Measurements from ENCODE around the gene CCNT2.
A peak's percentile ranks its signal among the peaks of the same experiment; 100 is the strongest.

The CCNT2 gene

DNA sequence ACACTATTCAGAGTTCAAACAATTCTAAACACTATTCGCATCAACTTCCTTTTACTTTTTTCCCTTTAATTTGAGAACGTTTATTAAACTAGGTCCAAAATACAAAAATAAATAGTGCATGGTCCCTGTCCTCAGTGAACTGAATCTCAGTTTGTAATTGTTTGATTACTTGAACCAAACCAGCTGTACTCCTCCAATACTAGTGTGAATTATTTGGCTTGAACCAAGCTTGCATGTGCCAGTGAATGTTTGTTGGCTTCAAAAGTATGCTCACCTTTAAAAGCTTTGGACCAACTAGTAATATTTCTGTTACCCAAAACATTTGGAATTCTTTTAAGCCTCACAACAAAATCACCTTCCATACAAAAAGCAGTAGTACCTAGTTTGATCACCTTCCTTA, 15.5 kb downstream of the CCNT2 start:
- H3K4me3 ChIP-seq (ENCODE audit: low read depth, low read length) = peak overlapping the region; percentile 5

DNA sequence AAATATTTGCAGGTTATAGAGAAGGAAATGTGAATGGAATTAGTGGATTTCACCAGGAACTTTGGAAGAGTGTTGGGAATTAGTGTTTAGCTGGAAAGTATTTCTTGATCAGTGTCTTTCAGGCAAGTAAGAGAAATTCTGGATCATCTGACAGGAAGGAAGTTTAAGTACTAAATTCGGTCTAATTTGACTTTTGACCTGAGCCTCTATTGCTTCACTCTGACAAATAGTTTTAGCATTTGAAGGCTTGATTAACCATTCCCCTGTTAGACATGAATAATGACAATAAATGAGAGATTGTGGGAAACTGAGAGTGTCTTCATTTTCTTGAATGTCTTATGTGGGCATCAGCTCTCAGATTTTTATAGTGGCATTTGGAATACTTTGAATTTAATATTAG, 16.0 kb downstream of the CCNT2 start:
- H2AFZ ChIP-seq = no peak overlapping the region
- no peak for TF ChIP-seq CTCF (IDR thresholded peaks at IDR 0.05)
- peaks cover 19% of the 10 kb centered on the region for H3K4me1 ChIP-seq
- H3K9me3 ChIP-seq (ENCODE audit: control insufficient read depth, low read length) = no peaks in the 10 kb centered on the region
- no peaks in the 10 kb centered on the region for H3K36me3 ChIP-seq (ENCODE audit: control insufficient read depth, insufficient read depth, low read length)
- no peaks in the 10 kb centered on the region for H3K27me3 ChIP-seq (ENCODE audit: control insufficient read depth, insufficient read depth, low read length)
- H3K4me2 ChIP-seq (ENCODE audit: low read length) = peak overlapping the region; percentile 16
- peaks cover 21% of the 10 kb centered on the region for H3K79me2 ChIP-seq
- H3K27ac ChIP-seq = no peak overlapping the region
- H3K9ac ChIP-seq = no peak overlapping the region
- H3K4me3 ChIP-seq (ENCODE audit: low read depth, low read length) = peak overlapping the region; percentile 5

More for the DNA sequence above, 15.5 kb downstream of the CCNT2 start:
- TF ChIP-seq CTCF (IDR thresholded peaks at IDR 0.05) = no peak
- no peak overlapping the region for H3K9ac ChIP-seq
- no peak overlapping the region for H2AFZ ChIP-seq
- H3K27me3 ChIP-seq (ENCODE audit: control insufficient read depth, insufficient read depth, low read length) = no peaks in the 10 kb centered on the region
- peak overlapping the region; percentile 16 for H3K4me2 ChIP-seq (ENCODE audit: low read length)
- H3K79me2 ChIP-seq = peaks cover 26% of the 10 kb centered on the region
- H3K4me1 ChIP-seq = peaks cover 19% of the 10 kb centered on the region
- H3K27ac ChIP-seq = no peak overlapping the region
- H3K9me3 ChIP-seq (ENCODE audit: control insufficient read depth, low read length) = no peaks in the 10 kb centered on the region
- no peaks in the 10 kb centered on the region for H3K36me3 ChIP-seq (ENCODE audit: control insufficient read depth, insufficient read depth, low read length)

- Histone ChIP-seq H3K4me2 (ENCODE audit: low read length) (peak overlapping the region; percentile 58), H3K27ac (peak overlapping the region; percentile 37), H3K4me1 (peaks cover 19% of the 10 kb centered on the region), H3K9me3 (ENCODE audit: control insufficient read depth, low read length) (no peaks in the 10 kb centered on the region), H2AFZ (no peak overlapping the region), H3K36me3 (ENCODE audit: control insufficient read depth, insufficient read depth, low read length) (no peaks in the 10 kb centered on the region), H3K79me2 (peaks cover 6% of the 10 kb centered on the region), H3K27me3 (ENCODE audit: control insufficient read depth, insufficient read depth, low read length) (no peaks in the 10 kb centered on the region), H3K9ac (no peak overlapping the region), H3K4me3 (ENCODE audit: low read depth, low read length) (peak overlapping the region; percentile 30)
- no peak for TF ChIP-seq CTCF (IDR thresholded peaks at IDR 0.05)
These were observed 18.1 kb downstream of the CCNT2 start for GRCh38 chr2:134936691-134937090.

DNA sequence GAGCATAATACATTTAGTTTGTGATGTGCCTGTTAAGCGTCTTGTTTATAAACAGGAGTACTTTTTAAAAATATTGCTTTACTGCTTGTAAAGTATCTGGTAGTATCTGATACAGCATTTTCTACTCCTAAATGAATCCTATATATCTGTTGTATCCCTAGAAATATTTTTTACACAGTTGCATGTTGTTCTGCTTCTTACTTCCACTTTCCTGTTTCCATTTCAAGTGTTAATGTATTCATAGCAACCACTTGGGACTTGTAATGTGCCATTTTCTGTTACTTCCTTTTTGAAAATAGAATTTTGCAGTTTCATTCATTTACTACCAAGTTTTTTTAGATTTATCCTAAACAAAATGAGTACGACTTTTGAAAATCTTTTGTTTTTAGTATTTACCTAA, 24.9 kb downstream of the CCNT2 start:
- TF ChIP-seq CTCF (IDR thresholded peaks at IDR 0.05) = no peak
- peaks cover 17% of the 10 kb centered on the region for H3K79me2 ChIP-seq
- no peaks in the 10 kb centered on the region for H3K9me3 ChIP-seq (ENCODE audit: control insufficient read depth, low read length)
- H3K4me3 ChIP-seq (ENCODE audit: low read depth, low read length) = no peak overlapping the region
- H3K4me2 ChIP-seq (ENCODE audit: low read length) = no peak overlapping the region
- H3K27ac ChIP-seq = no peak overlapping the region
- H3K27me3 ChIP-seq (ENCODE audit: control insufficient read depth, insufficient read depth, low read length) = no peaks in the 10 kb centered on the region
- H3K36me3 ChIP-seq (ENCODE audit: control insufficient read depth, insufficient read depth, low read length) = no peaks in the 10 kb centered on the region
- peaks cover 10% of the 10 kb centered on the region for H3K4me1 ChIP-seq
- H3K9ac ChIP-seq = no peak overlapping the region
- no peak overlapping the region for H2AFZ ChIP-seq

DNA sequence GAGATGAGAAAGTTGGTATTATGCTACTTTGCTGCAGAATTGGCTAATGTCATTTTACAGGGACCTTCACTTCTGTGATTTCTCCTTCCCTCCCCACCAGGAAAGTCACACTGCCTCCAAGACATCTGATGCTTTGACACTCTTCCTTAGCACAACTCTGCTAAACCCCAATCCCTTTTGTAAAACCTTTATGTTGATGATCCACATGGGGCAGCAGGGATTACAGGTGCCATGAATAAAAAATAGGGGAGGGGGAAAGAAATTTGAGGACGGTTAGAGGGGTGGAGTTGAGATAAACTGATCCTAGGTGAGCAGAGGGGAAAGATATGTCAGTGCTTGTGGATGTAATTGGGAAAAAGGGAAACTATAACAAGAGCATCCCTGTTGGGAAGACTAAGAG, 26.4 kb downstream of the CCNT2 start:
- no peak for TF ChIP-seq CTCF (IDR thresholded peaks at IDR 0.05)
- H3K27ac ChIP-seq = no peak overlapping the region
- H2AFZ ChIP-seq = no peak overlapping the region
- no peaks in the 10 kb centered on the region for H3K36me3 ChIP-seq (ENCODE audit: control insufficient read depth, insufficient read depth, low read length)
- H3K4me2 ChIP-seq (ENCODE audit: low read length) = no peak overlapping the region
- peaks cover 26% of the 10 kb centered on the region for H3K79me2 ChIP-seq
- H3K27me3 ChIP-seq (ENCODE audit: control insufficient read depth, insufficient read depth, low read length) = no peaks in the 10 kb centered on the region
- no peak overlapping the region for H3K9ac ChIP-seq
- no peaks in the 10 kb centered on the region for H3K9me3 ChIP-seq (ENCODE audit: control insufficient read depth, low read length)
- peaks cover 10% of the 10 kb centered on the region for H3K4me1 ChIP-seq
- H3K4me3 ChIP-seq (ENCODE audit: low read depth, low read length) = no peak overlapping the region

All from parathyroid adenoma (tissue), 2 donors.